NCI-H2107 treated with DMSO at 0.1 percent for 48 hours (cell line): ENCODE measurements around the gene FUCA1.
"Not testable (repeated sequence)": the region's sequence is repeated elsewhere in the genome, so short reads cannot be mapped to it uniquely, and the experiment has no call there.

Experiments used
- DNase-seq: peaks from one replicate; lab custom pipeline; 2025; ENCODE audit not compliant: unreplicated experiment; lab: John Stamatoyannopoulos, UW

FUCA1 gene

DNA sequence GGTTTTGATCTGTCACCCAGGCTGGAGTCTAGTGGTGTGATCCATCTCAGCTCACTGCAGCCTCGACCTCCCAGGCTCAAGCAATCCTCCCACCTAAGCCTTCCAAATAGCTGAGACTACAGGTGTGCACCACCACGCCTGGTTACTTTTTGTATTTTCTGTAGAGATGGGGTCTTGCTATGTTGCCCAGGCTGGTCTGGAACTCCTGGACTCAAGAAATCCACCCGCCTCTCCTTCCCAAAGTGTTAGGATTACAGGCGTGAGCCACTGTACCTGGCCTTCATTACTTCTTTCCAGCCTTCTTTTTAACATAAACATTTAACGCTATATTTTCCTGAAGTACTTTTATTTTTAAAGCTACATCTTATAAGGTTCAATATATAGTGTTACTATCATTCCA lies 24.4 kb downstream of the FUCA1 start:
- DNase-seq = no peak

DNA sequence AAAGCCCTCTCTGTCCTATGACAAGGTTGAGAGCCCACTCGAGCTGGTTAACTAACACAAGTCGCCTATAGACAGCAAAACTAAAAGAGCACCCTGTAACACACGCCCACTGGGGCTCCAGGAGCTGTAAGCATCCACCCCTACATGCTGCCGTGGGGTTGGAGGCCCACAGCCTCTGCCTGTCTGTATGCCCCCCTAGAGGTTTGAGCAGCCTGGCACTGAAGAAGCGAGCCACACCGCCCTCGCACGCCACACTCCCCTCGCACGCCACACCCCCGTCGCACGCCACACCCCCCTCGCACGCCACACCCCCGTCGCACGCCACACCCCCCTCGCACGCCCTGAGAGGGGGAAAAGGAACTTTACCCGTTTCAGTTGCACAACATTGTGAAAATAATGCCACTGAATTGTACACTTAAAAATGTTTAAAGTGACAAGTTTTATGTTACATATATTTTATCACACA lies 29.7 kb downstream of the FUCA1 start:
- peak; percentile 13 for DNase-seq

DNA sequence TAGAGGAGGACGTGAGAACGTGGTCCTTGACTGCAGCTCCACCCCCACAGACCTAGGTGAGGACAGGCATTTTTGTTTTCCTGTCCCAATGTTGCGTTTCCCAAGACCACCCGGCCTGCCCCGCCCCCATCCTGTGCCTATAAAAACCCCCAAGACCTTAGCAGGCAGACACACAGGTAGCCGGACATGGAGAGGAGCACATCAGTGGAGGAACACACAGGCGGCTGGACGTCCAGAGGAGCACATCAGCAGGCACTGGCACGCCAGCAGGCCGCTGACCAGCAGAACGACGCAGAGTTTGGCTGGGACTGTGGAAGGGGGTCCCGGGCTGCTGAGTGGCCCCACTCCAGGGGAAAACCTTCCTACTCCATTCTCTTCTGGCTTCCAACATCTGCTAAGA lies 30.2 kb downstream of the FUCA1 start:
- DNase-seq = no peak

DNA sequence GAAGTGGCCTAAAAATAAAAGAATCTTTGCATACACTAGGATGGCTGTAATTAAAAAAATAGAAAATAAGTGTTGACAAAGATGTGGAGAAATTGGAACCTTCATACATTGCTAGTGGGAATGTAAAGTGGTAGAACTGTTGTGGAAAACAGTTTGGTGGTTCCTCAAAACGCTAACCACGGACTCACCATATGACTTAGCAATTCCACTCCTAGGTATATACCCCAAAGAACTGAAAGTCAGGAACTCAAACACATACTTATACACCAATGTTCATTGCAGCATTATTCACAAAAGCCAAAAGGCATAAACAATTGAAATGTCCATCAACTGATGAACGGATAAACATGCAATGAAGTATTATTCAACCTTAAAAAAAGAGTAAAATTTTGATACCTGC lies 32.1 kb downstream of the FUCA1 start:
- no peak for DNase-seq

DNA sequence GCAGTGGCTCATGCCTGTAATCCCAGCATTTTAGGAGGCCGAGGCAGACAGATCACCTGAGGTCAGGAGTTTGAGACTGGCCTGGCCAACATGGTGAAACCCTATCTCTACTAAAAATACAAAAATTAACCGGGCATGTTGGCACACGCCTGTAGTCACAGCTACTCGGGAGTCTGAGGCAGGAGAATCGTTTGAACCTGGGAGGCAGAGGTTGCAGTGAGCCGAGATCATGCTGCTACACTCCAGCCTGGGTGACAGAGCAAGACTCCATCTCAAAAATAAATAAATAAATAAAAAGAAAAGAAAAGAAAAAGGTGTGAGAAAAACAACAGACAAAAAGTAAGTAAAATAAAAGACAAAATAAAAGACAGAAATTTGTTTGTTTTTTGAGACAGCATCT lies 33.9 kb downstream of the FUCA1 start:
- DNase-seq = not testable (repeated sequence)

DNA sequence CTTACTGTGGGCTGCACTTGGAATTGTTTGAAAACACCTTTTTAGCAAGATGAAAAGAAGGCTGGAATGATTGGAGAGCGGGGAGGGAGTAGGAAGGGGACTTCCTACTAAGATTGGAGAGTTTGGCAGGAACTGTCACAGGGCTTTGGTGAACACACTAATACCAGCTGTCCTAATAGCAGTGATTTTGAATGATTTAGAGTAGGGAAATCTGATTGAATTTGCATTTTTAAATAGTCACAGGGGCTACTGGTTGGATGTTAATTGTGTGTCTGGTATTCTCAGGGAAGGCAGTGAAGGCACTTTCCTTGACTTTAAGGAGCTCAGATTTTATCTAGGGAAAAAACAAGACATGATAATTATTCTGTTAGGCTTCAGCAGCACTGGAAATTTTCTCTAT lies 40.4 kb downstream of the FUCA1 start:
- no peak for DNase-seq

DNA sequence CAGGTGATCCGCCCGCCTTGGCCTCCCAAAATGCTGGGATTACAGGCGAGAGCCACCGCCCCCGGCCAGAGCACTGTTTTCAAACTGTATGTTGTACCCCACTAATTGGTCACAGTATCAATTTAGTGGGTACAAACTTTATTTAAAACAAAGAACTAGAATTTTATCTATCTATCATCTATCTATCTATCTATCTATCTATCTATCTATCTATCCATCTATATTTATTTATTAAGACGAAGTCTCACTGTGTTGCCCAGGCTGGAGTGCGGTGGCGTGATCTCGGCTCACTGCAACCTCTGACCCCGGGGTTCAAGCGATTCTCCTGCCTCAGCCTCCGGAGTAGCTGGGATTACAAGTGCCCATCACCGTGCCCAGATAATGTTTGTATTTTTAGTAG lies 41.5 kb downstream of the FUCA1 start:
- not testable (repeated sequence) for DNase-seq

DNA sequence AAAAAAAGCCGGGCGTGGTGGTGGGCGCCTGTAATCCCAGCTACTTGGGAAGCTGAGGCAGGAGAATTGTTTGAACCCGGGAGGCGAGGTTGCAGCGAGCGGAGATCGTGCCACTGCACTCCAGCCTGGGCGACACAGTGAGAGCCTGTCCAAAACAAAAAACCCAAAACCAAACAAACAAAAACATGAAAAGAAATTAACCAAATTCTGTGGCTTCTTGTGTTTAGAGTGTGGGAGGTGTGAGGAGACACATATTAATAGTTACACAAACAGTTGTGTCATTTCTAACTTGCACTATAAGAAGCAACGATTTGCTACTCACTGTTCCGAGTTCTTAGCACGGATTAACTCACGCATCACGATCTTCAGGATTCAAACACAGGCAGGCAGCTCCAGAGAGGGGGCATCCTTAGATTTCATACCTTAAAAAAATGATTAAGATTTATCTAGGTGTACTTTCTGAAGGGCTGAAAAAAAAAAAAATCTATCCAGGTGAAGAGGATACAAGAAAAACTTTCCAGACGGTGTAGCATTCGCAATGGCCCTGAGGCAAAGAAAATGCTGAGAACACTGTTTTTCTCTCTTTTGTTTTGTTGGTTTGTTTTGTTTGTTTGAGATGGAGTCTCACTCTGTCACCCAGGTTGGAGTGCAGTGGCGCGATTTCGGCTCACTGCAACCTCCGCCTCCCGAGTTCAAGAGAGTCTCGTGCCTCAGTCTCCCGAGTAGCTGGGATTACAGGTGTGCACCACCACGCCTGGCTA lies 42.1 kb downstream of the FUCA1 start:
- peak; percentile 8 for DNase-seq

DNA sequence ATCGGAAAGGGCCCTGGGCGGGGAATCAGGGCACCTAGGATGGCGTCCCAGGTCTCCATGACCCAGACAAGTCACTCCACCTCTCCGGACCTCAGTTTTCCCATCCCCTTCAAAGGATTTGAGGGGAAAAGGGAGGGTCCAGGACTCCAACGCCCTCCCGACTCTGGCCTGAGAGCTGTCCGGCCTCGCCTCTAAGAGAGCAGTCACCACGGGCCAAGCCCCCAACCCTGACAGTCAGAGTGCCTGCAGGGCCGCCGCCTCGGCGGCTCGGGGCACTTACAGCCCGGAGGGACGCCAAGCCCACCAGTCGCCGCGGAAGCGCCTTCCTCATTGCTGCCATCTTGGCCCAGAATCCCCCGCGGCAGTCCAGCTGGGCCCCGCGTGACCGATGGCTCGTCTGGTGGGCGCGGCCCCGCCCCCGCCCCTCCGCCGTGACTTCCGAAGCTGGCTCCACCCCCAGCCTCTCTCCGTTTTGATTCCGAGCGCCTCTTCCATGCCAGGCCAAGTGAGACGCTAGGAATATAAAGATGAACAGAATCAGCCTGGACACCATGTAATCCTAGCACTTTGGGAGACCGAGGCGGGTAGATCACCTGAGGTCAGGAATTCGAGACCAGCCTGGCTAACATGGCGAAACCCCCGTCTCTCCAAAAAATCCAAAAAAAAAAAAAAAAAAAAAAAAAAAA lies 42.9 kb downstream of the FUCA1 start, which contains the start of gene HMGCL:
TSS of gene HMGCL (minus strand) at position 354 of the 686 bp plus-strand sequence. CDS start at position 340, 14 bp downstream.
- peak; percentile 87 for DNase-seq

DNA sequence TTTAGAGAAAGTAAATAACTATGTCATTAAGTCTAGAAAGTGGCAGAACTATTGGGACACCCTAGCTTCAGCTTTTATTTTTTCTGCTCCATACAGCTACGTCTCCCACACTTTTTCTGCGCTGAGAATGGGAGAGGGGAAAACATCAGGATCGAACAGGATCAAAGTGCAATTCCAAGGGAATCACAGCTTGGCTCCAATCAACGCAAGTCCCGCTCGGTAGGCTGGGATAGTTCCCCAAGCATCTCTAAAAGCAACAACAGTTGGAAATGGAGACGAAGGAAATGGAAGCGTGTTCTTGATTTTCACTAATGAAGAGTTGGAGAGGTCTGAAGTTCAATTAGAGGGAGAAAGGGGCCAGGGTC lies 43.4 kb downstream of the FUCA1 start:
- DNase-seq = no peak

DNA sequence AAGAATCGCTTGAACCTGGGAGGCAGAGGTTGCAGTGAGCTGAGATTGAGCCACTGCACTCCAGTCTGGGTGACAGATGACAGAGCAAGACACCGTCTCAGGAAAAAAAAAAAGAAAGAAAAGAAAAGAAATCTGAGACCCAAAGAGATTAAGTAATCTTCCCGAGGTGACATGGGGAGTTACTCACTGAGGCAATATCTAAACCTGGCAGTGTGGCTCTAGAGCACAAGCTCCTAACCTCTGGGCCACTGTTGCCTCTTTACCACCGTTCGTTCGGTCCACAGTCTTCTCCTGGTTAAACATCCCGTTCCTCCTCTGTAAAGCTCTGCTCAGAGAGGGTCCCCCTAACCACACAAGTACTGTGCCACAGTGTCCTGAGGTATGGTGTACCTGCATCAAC lies 44.3 kb downstream of the FUCA1 start:
- no peak for DNase-seq

DNA sequence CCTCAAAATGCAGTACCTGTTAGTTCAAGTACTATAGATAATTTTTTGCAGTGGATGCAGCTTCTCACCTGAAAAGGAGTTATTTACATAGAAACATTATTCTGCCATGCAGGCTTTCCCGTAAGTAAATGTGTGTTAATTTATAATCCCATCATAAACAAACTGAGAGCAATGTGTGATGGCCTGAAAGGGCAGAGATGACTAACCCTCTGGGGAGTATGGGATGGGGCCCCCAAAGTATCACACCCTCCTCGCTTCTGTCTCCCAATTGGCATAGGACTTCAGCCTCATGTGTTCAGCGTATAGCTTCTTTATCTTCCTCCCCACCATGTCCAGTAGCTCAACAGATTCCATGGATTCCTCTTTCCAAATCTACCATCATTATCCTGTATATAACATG lies 50.5 kb downstream of the FUCA1 start:
- DNase-seq = no peak

DNA sequence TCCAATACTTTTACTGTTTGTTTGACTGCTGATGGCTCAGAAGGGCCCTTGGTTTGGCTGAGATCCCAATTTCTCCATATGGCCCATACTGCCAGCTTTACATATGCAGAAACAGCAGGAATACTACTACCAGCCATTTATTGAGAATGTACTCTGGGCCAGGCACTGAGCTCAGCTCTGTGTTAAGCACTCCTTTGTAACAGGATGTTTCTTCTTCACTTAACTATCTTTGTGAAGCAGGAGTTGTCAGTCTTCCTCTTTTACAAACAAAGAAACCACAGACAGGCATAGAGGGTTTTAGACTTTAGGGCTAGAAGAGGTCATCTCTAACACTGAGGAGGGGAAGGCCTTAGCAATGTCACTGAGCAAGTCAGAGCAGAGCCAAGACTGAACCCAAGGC lies 51.2 kb downstream of the FUCA1 start:
- DNase-seq = no peak

DNA sequence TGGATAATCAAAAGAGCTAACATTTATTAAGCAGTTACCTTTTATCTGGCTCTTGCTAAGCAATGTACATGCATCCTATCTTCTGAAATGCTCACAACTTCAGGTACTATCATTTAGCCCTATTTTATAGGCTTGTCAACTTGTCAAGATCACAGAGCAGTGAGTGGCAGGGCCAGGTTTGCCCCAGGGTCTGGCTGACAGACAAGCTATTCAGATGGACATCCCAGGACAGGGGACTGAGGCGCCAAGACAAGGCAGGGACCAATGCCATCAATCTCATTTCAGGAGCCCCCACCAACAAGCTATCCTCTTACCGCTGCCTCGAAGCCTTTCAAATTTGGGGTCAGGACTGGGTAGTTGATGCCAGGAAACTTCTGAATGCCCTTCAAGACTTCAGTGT lies 51.7 kb downstream of the FUCA1 start:
- no peak for DNase-seq

DNA sequence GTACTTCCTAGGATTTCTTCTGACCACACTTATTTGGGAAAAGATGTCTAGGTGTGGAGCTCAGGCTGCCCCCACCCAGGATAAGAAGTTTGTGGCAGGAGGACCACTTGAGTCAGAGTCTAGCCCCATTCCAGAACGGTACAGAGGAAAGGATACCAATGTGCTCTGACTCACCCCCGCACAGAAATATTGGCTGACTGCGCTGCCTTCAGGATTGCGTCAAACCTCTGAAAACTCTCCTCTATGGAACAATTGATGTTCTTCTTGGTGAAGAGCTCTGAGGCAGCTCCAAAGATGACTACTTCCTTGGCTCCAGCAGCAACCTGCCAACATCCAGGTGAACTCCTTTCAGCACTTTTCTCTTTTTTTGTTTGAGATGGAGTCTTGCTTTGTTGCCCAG lies 54.1 kb downstream of the FUCA1 start:
- no peak for DNase-seq

DNA sequence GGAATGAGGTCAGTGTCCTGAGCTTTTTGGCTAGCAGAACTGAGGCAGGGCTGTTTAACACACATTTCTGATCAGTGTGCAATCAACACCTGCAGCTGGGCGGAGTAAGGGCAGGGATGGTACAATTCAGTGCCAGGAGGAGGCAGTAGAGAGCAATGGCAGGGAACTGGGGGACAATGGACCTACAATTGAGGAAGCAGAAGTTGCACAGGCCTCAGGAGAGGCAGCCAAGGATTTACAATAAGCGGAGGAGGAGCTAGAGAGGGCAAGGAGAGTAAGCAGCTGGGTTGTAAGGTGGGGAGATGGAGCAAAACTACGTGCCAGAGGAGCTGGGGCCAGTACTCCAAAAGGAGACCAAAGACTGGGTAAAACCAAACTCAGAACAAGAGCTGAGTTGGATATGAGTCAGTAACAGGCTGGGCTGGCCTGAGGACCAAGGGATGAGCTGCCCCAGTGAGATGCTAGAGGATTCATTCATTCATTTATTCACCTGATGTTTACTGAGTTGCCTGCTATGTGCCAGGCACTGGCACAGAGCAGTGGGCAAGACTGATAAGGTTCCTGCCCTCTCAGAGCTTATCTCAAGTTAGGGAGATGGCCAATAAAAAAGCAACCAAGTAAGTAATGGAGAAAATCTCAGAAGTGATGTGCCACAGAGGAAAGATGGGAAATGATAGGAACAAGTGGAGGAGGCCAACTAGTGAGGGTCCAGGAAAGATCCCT lies 57.1 kb downstream of the FUCA1 start:
- no peak for DNase-seq

DNA sequence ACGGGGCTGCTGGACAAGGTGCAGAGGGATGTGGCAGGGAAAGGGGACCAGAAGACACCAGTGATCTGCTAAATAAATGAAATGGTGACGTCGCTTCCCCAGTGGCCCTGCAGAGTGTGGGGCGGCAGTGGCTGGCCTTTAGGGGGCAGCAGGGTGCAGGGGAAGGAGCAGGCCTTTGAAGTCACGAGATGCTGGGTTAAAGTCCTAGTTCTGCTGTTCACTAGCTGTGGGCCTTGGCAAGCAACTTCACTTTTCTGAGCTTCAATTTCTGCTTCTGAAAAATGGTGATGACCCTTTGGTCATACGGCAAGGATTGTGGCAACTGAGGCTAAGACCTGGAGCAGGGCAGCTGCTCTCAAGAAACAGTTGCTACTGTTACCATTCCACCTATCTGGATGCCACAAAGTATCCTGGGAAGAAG lies 58.3 kb downstream of the FUCA1 start:
- peak; percentile 72 for DNase-seq

DNA sequence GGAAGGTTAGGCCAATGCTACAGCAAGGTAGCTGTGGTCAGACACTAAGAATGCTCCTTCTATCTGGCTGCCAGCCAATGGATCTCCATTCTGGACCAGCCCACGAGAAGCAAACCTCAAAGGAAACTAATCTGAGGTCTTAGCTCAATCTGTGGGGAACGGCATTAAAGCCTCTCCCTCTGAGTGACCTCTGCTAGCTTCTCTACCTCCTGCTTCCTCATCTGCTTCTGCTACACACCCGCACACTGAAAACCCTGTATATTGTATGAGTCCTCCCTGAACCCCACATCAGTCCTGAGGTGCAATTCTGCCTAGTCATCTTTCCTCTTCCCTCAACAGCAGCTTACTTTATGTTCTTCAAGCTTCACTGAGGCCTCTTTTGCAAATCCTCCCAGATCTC lies 60.6 kb downstream of the FUCA1 start:
- DNase-seq = no peak

DNA sequence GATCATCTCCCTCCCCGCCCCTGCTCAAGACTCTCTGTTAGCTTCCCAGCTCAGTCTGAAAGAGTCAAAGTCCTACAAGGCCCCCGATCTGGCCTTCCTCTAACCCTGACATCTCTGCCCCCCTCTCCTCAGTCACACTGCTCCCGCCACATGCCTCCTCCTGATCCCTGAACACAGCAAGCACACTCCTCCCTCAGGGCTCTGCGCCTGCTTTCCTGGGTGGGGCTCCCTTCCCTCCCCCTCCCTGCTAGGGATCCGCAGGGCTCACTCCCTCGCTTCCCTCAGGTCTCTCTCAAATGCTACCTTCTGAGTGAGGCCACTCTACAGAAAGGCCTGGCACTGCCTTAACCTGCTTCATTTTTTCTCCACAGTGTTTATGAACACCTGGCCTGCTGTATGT lies 61.8 kb downstream of the FUCA1 start:
- no peak for DNase-seq

DNA sequence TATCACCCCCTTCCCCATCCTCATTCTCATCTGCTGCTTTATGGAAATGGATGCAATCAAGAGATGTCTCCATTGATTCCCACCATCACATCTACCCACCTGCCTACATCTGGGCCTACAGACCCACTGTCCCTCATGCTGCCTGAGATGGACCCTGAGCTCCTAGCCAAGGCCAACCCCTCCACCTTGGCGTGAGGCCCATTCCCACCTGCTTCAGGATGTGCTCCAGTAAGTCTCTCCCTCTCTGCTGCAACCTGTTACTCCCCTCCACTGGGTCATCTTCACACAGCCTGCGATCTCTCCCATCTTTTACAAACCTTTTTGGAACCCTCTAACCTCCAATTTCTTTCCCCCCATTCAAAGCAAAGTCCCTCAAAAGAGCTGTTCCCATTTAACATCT lies 63.1 kb downstream of the FUCA1 start:
- DNase-seq = no peak

DNA sequence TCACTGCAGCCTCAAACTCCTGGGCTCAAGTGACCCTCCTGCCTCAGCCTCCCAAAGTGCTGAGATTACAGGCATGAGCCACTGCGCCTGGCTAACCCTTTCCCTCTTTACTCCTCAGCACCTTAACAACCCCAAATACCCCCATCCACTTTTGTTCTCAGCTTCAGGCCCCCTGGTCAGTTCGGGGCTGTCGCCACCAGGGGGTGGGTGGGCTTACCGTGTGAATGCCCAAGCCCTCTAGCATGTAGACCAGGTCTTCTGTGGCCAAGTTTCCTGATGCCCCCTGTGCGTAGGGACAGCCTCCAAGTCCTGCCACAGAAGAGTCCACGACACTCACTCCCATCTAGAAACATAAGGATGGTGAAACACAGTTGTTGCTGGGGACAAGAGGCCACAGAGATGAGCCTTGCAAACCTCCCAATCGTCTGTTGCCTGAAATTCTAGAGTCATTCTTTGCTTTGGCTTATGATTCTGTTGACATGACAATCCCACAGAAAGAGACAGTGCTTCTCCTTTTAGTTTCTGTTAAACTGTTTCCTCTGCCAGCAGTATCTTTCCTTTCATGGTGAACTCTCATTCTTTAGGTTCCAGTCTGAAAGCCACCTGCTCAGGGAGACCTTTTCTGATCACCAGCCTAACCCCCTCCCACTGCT lies 63.8 kb downstream of the FUCA1 start:
- DNase-seq = no peak
